Neuronal stem cell (in vitro differentiated cells): ENCODE measurements around the gene METTL24.

Experiments
- DNase-seq: peaks from one replicate; pipeline ENCODE4 v3.0.0-alpha.2; 2013; ENCODE audit warnings: low spot score
- H2AFZ ChIP-seq: one replicate; pipeline ENCODE4 v1.6.1; 2013; ENCODE audit warnings: mild to moderate bottlenecking, low read length, inconsistent platforms
- H2AK5ac ChIP-seq: 2 replicates; pipeline ENCODE4 v1.6.1; 2013; ENCODE audit warnings: low read depth, mild to moderate bottlenecking, inconsistent platforms, low read length, moderate library complexity, mixed read lengths
- H2BK120ac ChIP-seq: 2 replicates; pipeline ENCODE4 v1.6.1; 2013; ENCODE audit warnings: low read depth, mild to moderate bottlenecking, inconsistent platforms, low read length, moderate library complexity, mixed read lengths
- H2BK12ac ChIP-seq: one replicate; pipeline ENCODE4 v1.6.1; 2013; ENCODE audit warnings: low read length, inconsistent platforms
- H2BK15ac ChIP-seq: 2 replicates; pipeline ENCODE4 v1.6.1; 2013; ENCODE audit warnings: mild to moderate bottlenecking, low read length, inconsistent platforms, mixed read lengths
- H2BK5ac ChIP-seq: one replicate; pipeline ENCODE4 v1.6.1; 2013; ENCODE audit warnings: inconsistent platforms, mild to moderate bottlenecking, low read length, moderate library complexity
- H3K14ac ChIP-seq: one replicate; pipeline ENCODE4 v1.6.1; 2013; ENCODE audit warnings: low read length, inconsistent platforms
- H3K18ac ChIP-seq: 2 replicates; pipeline ENCODE4 v1.6.1; 2013; ENCODE audit warnings: low read length, inconsistent platforms
- H3K23ac ChIP-seq: 2 replicates; pipeline ENCODE4 v1.6.1; 2013; ENCODE audit warnings: low read depth, mild to moderate bottlenecking, mixed read lengths, low read length, inconsistent platforms; ENCODE audit not compliant: poor library complexity
- H3K27ac ChIP-seq: replicated peaks from 3 replicates; pipeline ENCODE4 v1.5.1; 2013; ENCODE audit warnings: low read length, inconsistent platforms
- H3K27me3 ChIP-seq, 3 experiments: 2 replicates each; pipeline ENCODE4 v1.6.1; 2013; ENCODE audit warnings: low read length in 3 of 3, mild to moderate bottlenecking in 2 of 3, inconsistent platforms in 1 of 3, low read depth in 1 of 3, mixed read lengths in 1 of 3, moderate library complexity in 1 of 3; ENCODE audit not compliant: control insufficient read depth in 3 of 3, insufficient read depth in 3 of 3
- H3K36me3 ChIP-seq, 2 donors: replicated peaks in 1 of 2; 2 replicates each; pipeline ENCODE4 v1.6.1; 2013; ENCODE audit warnings: low read length in 2 of 2; ENCODE audit not compliant: control insufficient read depth in 2 of 2, insufficient read depth in 2 of 2
- H3K4ac ChIP-seq: 2 replicates; pipeline ENCODE4 v1.6.1; 2013; ENCODE audit warnings: inconsistent platforms, mild to moderate bottlenecking, low read length, moderate library complexity
- H3K4me1 ChIP-seq, 2 donors: 1 replicate in 1 of 2; 2 replicates in 1 of 2; pipeline ENCODE4 v1.6.1; 2013; ENCODE audit warnings: low read length in 2 of 2, low read depth in 1 of 2; ENCODE audit not compliant: control insufficient read depth in 2 of 2, insufficient read depth in 1 of 2
- H3K4me2 ChIP-seq: one replicate; pipeline ENCODE4 v1.6.1; 2013; ENCODE audit warnings: mild to moderate bottlenecking, low read length, inconsistent platforms; ENCODE audit not compliant: insufficient read depth, poor library complexity, severe bottlenecking
- H3K4me3 ChIP-seq, 2 donors: 2 replicates each; pipeline ENCODE4 v1.5.1; 2013; ENCODE audit warnings: low read length in 2 of 2, mild to moderate bottlenecking in 2 of 2, inconsistent platforms in 1 of 2, moderate library complexity in 1 of 2
- H3K79me1 ChIP-seq: one replicate; pipeline ENCODE4 v1.6.1; 2013; ENCODE audit warnings: low read depth, mild to moderate bottlenecking, inconsistent platforms, low read length, moderate library complexity
- H3K9ac ChIP-seq: one replicate; pipeline ENCODE4 v1.6.1; 2013; ENCODE audit warnings: mild to moderate bottlenecking, low read depth, low read length, inconsistent platforms; ENCODE audit not compliant: poor library complexity
- H3K9me3 ChIP-seq, 2 donors: replicated peaks in 1 of 2; 2 replicates each; pipeline versions ENCODE3 to v1.6.1; 2013; ENCODE audit warnings: low read length in 2 of 2, mild to moderate bottlenecking in 2 of 2, inconsistent platforms in 1 of 2, low read depth in 1 of 2, mixed read lengths in 1 of 2, moderate library complexity in 1 of 2; ENCODE audit not compliant: control insufficient read depth in 2 of 2, insufficient read depth in 1 of 2
- H4K8ac ChIP-seq: one replicate; pipeline ENCODE4 v1.6.1; 2013; ENCODE audit warnings: low read depth, mild to moderate bottlenecking, inconsistent platforms, low read length, moderate library complexity
- H4K91ac ChIP-seq: one replicate; pipeline ENCODE4 v1.6.1; 2013; ENCODE audit warnings: low read length, low read depth, mild to moderate bottlenecking, inconsistent platforms; ENCODE audit not compliant: poor library complexity
- WGBS, 2 donors: extraction: QIAGEN DNeasy Blood & Tissue Kit; methylation state at CpG; one replicate each; pipeline ENCODE4 v1.1.7; 2013; ENCODE audit warnings: missing lambda C conversion rate in 2 of 2, mixed read lengths in 1 of 2; ENCODE audit not compliant: insufficient read length in 2 of 2, insufficient replicate concordance in 1 of 2; ENCODE audit errors: extremely low coverage in 2 of 2; 5-methylcytosine and 5-hydroxymethylcytosine counted together

Gene METTL24

GRCh38 chr6:110358553-110359160 is 508 bp upstream of the METTL24 start:
- DNase-seq, result no peak
- H3K4me1 ChIP-seq, result peaks cover 26 to 27% of the 10 kb centered on the region in 2 donors
- peak overlapping the region in 1 of 2 donors; percentile 78 for H3K4me3 ChIP-seq

GRCh38 chr6:110357298-110357663 is 868 bp downstream of the METTL24 start:
- no peaks in the 10 kb centered on the region for H3K79me1 ChIP-seq
- WGBS, 2 donors, result no CpG with 5 or more reads among the region's 14 CpGs
- H4K91ac ChIP-seq, result no peak overlapping the region
- H3K9me3 ChIP-seq, result peaks cover 2 to 15% of the 10 kb centered on the region in 2 donors
- no peak overlapping the region for H3K9ac ChIP-seq
- no peak overlapping the region for H3K23ac ChIP-seq
- DNase-seq, result no peak
- peak overlapping the region in 1 of 2 donors; percentile 78 for H3K4me3 ChIP-seq
- peak overlapping the region; percentile 72 for H3K4me2 ChIP-seq
- H2AFZ ChIP-seq, result no peak overlapping the region
- no peak overlapping the region for H3K14ac ChIP-seq
- H3K18ac ChIP-seq, result peak overlapping the region; percentile 74
- H2BK15ac ChIP-seq, result no peak overlapping the region
- H4K8ac ChIP-seq, result no peak overlapping the region
- H3K4me1 ChIP-seq, result peaks cover 26 to 40% of the 10 kb centered on the region in 2 donors
- H2AK5ac ChIP-seq, result peak overlapping the region; percentile 20
- no peak overlapping the region for H2BK12ac ChIP-seq
- no peaks in the 10 kb centered on the region for H3K36me3 ChIP-seq
- H2BK5ac ChIP-seq, result no peak overlapping the region
- H3K27me3 ChIP-seq, result peaks cover 0 to 2% (median 0%) of the 10 kb centered on the region in 3 experiments
- H3K27ac ChIP-seq, result no peak overlapping the region
- no peak overlapping the region for H2BK120ac ChIP-seq
- no peak overlapping the region for H3K4ac ChIP-seq

More at GRCh38 chr6:110358553-110359160, 508 bp upstream of the METTL24 start:
- Histone ChIP-seq H3K79me1 (no peaks in the 10 kb centered on the region), H3K4me2 (peak overlapping the region; percentile 72), H3K9ac (no peak overlapping the region), H3K27me3 (peaks cover 0 to 2% (median 0%) of the 10 kb centered on the region in 3 experiments), H2BK15ac (no peak overlapping the region), H4K91ac (no peak overlapping the region), H3K23ac (no peak overlapping the region), H3K14ac (no peak overlapping the region), H2BK12ac (peak overlapping the region; percentile 16), H2AK5ac (no peak overlapping the region), H3K18ac (peak overlapping the region; percentile 90), H4K8ac (no peak overlapping the region), H2AFZ (peak overlapping the region; percentile 25), H2BK120ac (peak overlapping the region; percentile 30), H3K9me3 (peaks cover 2 to 15% of the 10 kb centered on the region in 2 donors), H3K36me3 (no peaks in the 10 kb centered on the region), H3K27ac (no peak overlapping the region), H3K4ac (no peak overlapping the region), H2BK5ac (no peak overlapping the region)
- no CpG with 5 or more reads among the region's 13 CpGs for WGBS, 2 donors

- Histone ChIP-seq H3K79me1 (no peaks in the 10 kb centered on the region), H3K9ac (no peak overlapping the region)
- no CpG with 5 or more reads among the region's 15 CpGs for WGBS, 2 donors
Observed at GRCh38 chr6:110356778-110357177, 1.4 kb downstream of the METTL24 start.

GRCh38 chr6:110355727-110356126 is 2.4 kb downstream of the METTL24 start:
- Histone ChIP-seq H3K27me3 (peaks cover 0 to 2% (median 0%) of the 10 kb centered on the region in 3 experiments), H2BK12ac (no peak overlapping the region), H3K18ac (peak overlapping the region; percentile 48), H2AFZ (peak overlapping the region; percentile 35), H3K36me3 (no peaks in the 10 kb centered on the region), H4K91ac (no peak overlapping the region), H3K14ac (no peak overlapping the region), H3K9ac (no peak overlapping the region), H4K8ac (no peak overlapping the region), H2BK120ac (no peak overlapping the region), H2BK15ac (no peak overlapping the region), H3K9me3 (peaks cover 0 to 9% of the 10 kb centered on the region in 2 donors), H2AK5ac (no peak overlapping the region), H3K4me1 (peaks cover 29 to 52% of the 10 kb centered on the region in 2 donors), H2BK5ac (no peak overlapping the region), H3K27ac (peak overlapping the region; percentile 39), H3K4me2 (no peak overlapping the region), H3K4ac (no peak overlapping the region), H3K23ac (no peak overlapping the region), H3K4me3 (no peak overlapping the region), H3K79me1 (no peaks in the 10 kb centered on the region)
- DNase-seq, result no peak
- no CpG with 5 or more reads among the region's 2 CpGs for WGBS, 2 donors

More at GRCh38 chr6:110356778-110357177, 1.4 kb downstream of the METTL24 start:
- H3K27me3 ChIP-seq, result peaks cover 0 to 2% (median 0%) of the 10 kb centered on the region in 3 experiments
- no peak overlapping the region for H4K91ac ChIP-seq
- no peak overlapping the region for H3K4me2 ChIP-seq
- H2AK5ac ChIP-seq, result no peak overlapping the region
- peaks cover 29 to 45% of the 10 kb centered on the region in 2 donors for H3K4me1 ChIP-seq
- H3K4ac ChIP-seq, result no peak overlapping the region
- H3K9me3 ChIP-seq, result peaks cover 2 to 15% of the 10 kb centered on the region in 2 donors
- H2BK12ac ChIP-seq, result no peak overlapping the region
- no peak overlapping the region for H2AFZ ChIP-seq
- H2BK15ac ChIP-seq, result no peak overlapping the region
- no peak for DNase-seq
- H3K4me3 ChIP-seq, result no peak overlapping the region
- H3K36me3 ChIP-seq, result no peaks in the 10 kb centered on the region
- H2BK120ac ChIP-seq, result no peak overlapping the region
- no peak overlapping the region for H2BK5ac ChIP-seq
- H3K14ac ChIP-seq, result no peak overlapping the region
- no peak overlapping the region for H3K27ac ChIP-seq
- H3K18ac ChIP-seq, result no peak overlapping the region
- no peak overlapping the region for H4K8ac ChIP-seq
- no peak overlapping the region for H3K23ac ChIP-seq
